HepG2 (cell line): ENCODE data around the gene MSTO1. TPM values are rescaled to one million over a fixed set of nuclear protein-coding genes. Genes with fewer than 3 reads are reported as not detected.

Experiments
- MAFF ChIP-seq: IDR thresholded peaks from 2 replicates; pipeline ENCODE4 v1.6.1; 2011; ENCODE audit warnings: low read depth, low read length, improper control_type of control experiment
- MAFK ChIP-seq, 2 experiments: IDR thresholded peaks in 1 of 2; conservative IDR thresholded peaks in 1 of 2; 2 replicates each; pipeline ENCODE4 v1.6.1; 2011; ENCODE audit warnings: improper control_type of control experiment in 2 of 2, low read length in 2 of 2
- NCOA2 ChIP-seq: sonication (generic); formaldehyde crosslinking; IDR thresholded peaks from 2 replicates; pipeline ENCODE4 v1.8.0; 2022; ENCODE audit warnings: inconsistent platforms
- PPARG ChIP-seq: conservative IDR thresholded peaks from 2 replicates; pipeline ENCODE4 v1.6.1; 2016; ENCODE audit warnings: missing biosample characterization, missing genetic modification reagents
- PTBP1 ChIP-seq: fragments of 200-400 bp; formaldehyde crosslinking; IDR thresholded peaks from 2 replicates; pipeline ENCODE4 v1.6.1; 2018; ENCODE audit warnings: low read length, low read depth; ENCODE audit not compliant: poor library complexity, severe bottlenecking
- SMAD3 ChIP-seq: sonication (generic); formaldehyde crosslinking; IDR thresholded peaks from 2 replicates; pipeline ENCODE4 v1.4.0; 2020; ENCODE audit warnings: missing genetic modification reagents
- ZFX ChIP-seq: sonication (generic); formaldehyde crosslinking; IDR thresholded peaks from 2 replicates; pipeline ENCODE4 v1.4.0; 2020; ENCODE audit warnings: mild to moderate bottlenecking, low read depth, missing genetic modification reagents, moderate library complexity
- ZNF318 ChIP-seq: sonication (generic); formaldehyde crosslinking; IDR thresholded peaks from 2 replicates; pipeline ENCODE4 v1.4.0; 2020; ENCODE audit warnings: mild to moderate bottlenecking, missing genetic modification reagents
- ZNF407 ChIP-seq: sonication (generic); formaldehyde crosslinking; IDR thresholded peaks from one replicate; pipeline ENCODE4 v1.5.1; 2020; ENCODE audit warnings: mild to moderate bottlenecking, missing genetic modification reagents; ENCODE audit errors: not compliant biosample characterization
- ZNF746 ChIP-seq: sonication (generic); formaldehyde crosslinking; IDR thresholded peaks from 2 replicates; pipeline ENCODE4 v1.8.0; 2022; ENCODE audit warnings: mild to moderate bottlenecking, missing genetic modification reagents
- ZNF850 ChIP-seq: sonication (generic); formaldehyde crosslinking; conservative IDR thresholded peaks from 2 replicates; pipeline ENCODE4 v1.9.0; 2021; ENCODE audit warnings: mild to moderate bottlenecking, missing genetic modification reagents
- polyA plus RNA-seq, 8 experiments: library from polyadenylated mRNA; depleted of rRNA in 3 of 8; stranded (reverse) in 7 of 8; unstranded in 1 of 8; fragments of >200 nt; fragmentation: Illumina TruSeq in 4 of 8; extraction: Trizol in 4 of 8; gene quantifications; 2 replicates each; pipeline versions ENCODE4 v1.2.1 to v1.2.3, GENCODE V29; 2011 to 2016; ENCODE audit warnings: low read depth in 4 of 8, missing spikeins in 1 of 8, mixed read lengths in 1 of 8; ENCODE audit not compliant: insufficient read depth in 1 of 8
- total RNA-seq, 5 experiments: library from RNA; depleted of rRNA; stranded (reverse); fragments of >200 nt; fragmentation: Illumina TruSeq; extraction: Trizol; gene quantifications; 2 replicates each; pipeline ENCODE4 v1.2.3, GENCODE V29; 2016; ENCODE audit warnings: low read depth in 1 of 5
- TF ChIP-seq, protein P1 (sequence below): IDR thresholded peaks from 2 replicates; pipeline ENCODE4 v1.6.1; 2016; ENCODE audit warnings: low read depth, borderline replicate concordance

MSTO1 gene
- total and polyA plus RNA-seq, 2 of the 13 experiments (the other 11 are each of a cell fraction or from before 2014, with no cell fraction given): 19.1 to 25.3 TPM

GRCh38 chr1:155609515-155610256 is at the start of gene MSTO1 (continued):
- TF ChIP-seq PPARG (CRISPR knock-in tag) (no peak), NCOA2 (CRISPR knock-in tag) (peak; percentile 33; the same call in 1 of the 2 replicates), MAFF (no peak), ZNF407 (CRISPR knock-in tag) (no peak), MAFK (conservative IDR thresholded peaks at IDR 0.05 in 1 of 2, IDR thresholded peaks at IDR 0.05 in 1 of 2; ENCODE audit: low read length in 2 of 2) (no peak), ZNF318 (no peak), ZNF746 (CRISPR knock-in tag) (no peak), ZFX (peak; percentile 74), ZNF850 (no peak), PTBP1 (no peak), SMAD3 (CRISPR knock-in tag) (no peak)
- TF ChIP-seq, protein P1, sequence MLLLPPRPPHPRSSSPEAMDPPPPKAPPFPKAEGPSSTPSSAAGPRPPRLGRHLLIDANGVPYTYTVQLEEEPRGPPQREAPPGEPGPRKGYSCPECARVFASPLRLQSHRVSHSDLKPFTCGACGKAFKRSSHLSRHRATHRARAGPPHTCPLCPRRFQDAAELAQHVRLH (CRISPR knock-in tag): peak; percentile 68; the same call in 1 of the 2 replicates
